HG03378 (cell line): ENCODE results near the gene CCR2.
"Not testable (repeated sequence)": the region's sequence is repeated elsewhere in the genome, so short reads cannot be mapped to it uniquely, and the experiment has no call there.

Experiments used
- ATAC-seq: cut with Tn5 transposase; IDR thresholded peaks from one replicate; pipeline ENCODE4 v1.9.1; 2021; ENCODE audit warnings: mild to moderate bottlenecking, moderate library complexity; ENCODE audit not compliant: unreplicated experiment

Gene CCR2

DNA sequence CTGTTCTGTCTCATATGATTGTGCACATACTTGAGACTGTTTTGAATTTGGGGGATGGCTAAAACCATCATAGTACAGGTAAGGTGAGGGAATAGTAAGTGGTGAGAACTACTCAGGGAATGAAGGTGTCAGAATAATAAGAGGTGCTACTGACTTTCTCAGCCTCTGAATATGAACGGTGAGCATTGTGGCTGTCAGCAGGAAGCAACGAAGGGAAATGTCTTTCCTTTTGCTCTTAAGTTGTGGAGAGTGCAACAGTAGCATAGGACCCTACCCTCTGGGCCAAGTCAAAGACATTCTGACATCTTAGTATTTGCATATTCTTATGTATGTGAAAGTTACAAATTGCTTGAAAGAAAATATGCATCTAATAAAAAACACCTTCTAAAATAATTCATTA is 21.9 kb downstream of the CCR2 start:
- ATAC-seq = no peak

DNA sequence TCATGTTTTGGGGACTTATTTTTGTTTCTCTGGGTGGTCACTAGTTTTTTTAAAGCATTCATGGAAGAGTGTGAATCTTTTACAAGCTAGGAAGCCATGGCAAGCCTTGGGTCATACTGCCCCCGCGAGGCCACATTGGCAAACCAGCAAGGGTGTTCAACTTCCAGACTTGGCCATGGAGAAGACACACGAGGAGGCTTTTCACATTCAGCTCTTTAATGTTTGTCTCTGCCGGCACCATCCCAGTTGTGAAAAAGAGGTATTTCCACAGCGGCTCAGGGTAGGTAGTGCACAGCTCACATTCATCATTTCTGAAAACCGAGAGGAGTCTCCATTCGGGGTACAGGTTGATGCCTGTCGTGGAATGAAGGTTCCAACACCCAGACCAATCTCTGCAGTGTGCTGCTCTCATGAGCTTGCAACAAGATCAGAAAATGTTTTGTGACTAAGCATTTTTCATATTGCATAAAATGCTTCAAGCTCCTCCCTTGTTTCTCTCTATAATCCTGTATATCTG is 24.6 kb downstream of the CCR2 start:
- ATAC-seq = no peak

DNA sequence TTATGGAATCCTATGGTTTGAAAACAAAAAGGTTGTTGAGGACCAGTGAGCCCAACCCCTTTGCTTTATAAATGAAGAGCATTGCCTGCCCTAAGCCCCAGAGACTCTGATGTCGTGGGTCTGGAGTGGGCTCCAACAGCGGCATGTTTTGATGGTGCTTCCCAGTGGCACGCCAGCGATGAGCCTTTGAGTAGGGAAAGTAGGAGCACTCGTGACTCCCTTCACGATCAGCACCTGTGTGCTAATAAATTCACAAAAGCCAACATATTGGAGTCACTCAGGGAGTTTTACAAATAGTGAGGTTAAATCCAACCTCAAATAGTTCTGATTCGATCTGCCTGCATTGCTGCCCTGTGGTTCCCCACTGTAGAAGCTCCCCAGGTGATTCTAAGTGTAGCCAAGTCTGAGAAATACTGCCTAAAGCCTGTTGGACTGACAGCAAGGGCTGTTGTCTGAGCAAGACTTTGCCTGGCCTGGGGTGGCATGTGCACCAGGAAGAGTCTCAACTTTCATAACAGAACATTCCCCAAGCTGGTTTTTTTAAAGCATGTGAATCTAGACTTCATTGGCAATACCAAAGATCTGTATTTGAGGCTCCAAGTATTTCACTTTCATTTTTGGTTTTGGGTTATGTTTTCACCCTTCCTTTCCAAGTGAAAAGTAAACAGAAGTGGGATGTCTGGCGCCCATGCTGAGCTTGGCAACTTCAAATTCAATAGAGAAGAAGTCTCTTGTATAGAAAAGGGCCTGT is 26.7 kb downstream of the CCR2 start:
- no peak for ATAC-seq

DNA sequence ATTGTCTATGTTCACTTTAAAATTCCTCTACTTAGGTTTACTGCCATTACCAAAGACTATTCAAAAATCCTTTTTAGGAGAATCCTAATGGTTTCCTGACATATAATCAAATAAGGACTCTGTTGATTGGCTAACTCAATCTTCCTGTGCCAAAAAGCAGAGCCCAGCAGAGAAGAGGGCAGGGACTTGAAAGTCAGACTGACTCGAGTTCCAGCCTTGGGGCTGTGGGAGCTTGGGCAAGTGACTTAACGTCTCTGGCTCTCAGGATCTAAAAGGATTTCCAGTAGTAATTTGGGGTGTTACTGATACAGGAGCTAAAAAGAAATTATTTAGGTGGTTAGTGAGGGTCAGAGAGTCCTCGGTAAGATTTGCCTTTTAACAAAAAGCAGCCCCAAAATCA is 27.7 kb downstream of the CCR2 start:
- ATAC-seq = no peak

DNA sequence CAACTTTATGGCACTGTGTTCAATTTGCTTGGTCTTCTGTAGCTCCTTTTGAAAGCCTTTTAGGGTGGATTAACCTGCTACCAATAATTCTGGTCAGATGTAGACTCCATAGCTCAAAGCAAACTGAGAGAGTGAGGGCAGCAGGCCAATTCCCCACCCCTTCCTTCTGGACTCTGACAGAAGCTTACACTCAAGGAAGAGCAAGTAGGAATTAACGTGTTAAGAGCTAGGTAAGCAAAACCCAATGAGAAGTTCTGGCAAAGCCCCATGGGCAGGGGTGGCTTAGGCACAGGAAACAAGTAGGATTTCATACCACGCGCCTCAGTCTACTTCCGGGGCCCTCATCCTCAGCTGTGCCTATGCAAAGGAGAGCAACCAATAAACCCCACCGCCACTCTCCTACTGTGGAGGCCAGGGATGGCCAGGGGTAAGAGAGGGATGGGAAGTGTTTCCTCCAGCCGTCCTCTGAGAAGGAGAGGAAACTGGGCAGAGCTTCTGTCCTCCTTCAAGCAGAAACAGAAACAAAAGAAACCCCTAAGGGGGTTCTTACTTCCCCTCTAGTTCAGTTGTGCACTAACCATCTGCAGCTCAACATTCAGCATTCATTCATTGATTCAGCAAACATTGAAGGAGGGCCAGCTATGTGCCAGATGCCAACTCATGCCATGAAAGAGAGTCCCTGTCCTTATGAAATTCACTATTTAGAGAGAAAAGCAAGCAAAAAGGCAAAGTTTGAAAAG is 29.5 kb downstream of the CCR2 start:
- no peak for ATAC-seq

DNA sequence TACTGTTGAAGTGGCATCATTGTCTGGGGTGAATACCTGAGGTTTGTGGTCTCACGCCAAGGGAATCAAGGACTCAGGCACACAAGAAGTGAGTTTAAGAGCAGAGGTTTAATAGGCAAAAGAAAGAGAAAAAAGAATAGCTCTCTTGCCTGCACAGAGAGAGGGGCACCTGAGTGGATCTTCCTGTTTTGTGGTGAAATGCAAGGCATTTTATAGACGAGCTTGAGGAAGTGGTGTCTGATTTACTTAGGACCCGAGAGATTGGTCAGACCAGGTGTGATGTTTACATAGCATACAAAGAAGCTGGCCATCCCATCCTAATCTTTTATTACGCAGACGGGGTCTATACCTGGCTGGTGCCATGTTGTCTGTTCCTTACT is 30.0 kb downstream of the CCR2 start:
- ATAC-seq = no peak

DNA sequence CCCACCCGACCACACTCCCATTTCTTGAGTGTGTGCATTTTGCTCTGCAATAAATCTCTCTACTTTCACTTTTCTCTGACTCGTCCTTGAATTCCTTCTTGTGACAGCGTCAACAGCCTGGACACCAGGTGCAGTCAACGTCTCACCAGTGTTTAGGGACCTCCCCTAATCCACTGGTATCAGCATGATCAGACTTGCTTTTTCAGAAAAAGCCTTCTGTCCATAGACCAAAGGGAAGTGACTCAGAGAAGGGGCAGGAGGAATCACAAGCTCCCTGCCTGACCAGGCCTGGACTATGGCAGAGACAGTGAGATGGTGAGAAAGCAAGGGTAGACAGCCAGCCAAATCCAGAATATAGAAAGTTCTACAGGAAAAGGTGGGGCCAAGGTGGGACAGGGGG is 32.3 kb downstream of the CCR2 start:
- ATAC-seq = no peak

DNA sequence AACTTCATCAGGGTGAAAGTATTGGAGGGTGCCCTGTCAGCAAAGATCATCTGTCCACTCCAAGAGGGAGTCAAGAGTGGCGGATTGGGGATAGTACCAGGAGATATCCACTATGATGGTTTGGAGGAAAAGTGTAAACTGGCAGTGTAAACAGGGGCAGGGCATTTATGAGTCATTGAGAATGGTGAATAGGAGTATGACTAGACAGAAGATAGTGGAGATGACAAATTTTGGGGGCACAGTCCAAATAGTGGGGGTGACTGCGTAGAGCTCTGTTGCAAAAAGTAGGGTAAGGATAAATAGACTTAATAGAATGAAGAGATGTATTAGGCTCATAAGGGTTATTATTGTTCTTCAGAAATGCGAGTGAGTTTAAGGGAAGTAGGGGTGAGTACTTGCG is 34.9 kb downstream of the CCR2 start:
- not testable (repeated sequence) for ATAC-seq

DNA sequence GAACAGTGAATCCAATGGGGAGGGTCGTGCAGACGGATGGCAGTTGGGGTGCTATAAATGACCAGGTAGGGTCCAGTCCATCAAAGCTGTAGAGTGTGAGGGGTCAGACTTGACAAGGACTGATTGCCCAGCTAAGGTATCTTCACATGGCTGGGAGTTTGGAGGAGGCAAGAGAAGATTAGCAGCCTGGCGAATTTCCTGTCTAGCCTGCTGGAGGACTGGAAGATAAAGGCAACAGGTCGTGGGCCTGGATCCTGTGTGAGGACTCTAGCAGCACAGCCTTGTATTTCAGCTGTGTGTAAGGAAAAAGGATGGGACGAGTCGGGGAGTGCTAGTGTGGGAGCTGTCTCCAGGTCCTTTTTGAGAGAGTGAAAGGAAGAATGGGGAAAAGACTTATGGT is 35.4 kb downstream of the CCR2 start:
- ATAC-seq = no peak

DNA sequence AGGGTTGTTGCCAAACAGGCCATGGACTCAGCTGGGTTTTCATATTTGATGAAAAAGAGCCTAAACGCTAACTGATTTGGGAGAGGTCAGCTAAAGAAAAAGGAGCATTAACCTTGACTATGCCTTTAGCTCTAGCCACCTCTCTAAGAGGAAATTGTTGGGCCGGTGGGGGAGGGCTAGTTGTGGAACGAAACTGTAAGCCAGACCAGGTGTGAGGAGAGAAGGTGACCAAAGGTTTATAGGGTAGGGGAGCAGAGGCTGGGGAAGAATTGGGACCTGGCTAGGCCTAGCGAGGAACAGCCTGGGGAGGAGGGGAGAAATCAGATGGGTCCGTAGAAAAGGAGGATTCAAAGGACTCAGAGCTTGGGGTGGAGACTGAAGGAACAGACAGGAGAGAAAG is 37.6 kb downstream of the CCR2 start:
- ATAC-seq = not testable (repeated sequence)

DNA sequence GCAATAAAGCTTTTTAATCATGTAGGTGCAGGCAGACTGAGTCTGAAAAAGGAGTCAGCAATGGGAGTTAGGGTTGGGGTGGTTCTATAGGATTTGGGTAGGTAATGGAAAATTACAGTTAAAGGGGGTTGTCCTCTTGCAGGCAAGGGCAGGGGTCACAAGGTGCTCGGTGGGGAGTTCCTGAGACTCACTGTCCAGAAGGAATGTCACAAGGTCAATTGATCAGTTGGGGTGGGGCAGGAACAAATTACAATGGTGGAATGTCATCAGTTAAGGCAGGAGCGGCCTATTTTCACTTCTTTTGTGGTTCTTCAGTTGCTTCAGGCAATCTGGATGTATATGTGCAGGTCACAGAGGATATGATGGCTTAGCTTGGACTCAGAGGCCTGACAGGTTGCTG is 39.1 kb downstream of the CCR2 start:
- ATAC-seq = no peak

DNA sequence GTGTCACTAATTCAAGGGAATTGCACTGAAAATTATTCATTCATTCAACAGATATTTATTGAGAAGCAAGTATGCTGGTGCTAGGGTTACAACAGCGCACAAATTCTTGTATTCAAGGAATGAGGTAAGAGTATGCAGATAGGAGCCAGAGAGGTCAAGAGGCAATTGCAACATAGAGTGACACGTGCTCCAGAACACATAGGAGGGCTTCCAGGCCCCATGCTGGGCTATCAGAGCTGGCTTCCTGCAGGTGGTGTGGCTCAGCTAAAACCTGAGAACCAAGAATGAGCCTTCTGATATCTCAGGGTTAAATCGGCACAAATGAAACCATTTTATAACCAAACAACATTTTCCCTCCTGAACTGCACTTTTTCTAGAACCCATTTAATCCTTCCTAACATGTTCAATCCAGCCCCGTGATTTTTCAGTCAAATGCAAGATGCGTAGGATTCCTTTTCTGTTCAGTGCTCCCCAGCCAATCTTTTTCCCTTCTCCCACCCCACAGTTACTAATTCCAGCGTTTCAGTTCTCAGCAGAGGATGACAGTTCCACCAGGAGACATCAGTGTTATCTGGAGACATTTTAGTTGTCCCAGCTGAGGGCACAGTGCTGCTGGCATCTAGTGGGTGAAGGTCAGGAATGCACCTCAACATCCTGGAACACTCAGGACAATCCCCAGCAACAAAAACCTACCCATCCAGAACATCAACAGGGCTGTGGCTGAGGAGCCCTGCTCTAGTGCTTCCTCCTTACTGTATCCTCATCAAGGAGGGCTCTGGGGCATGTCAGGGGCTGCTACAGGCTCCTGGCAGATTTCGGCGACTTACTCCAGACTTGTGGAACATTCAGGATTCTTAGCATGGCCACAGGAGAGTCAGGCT is 39.9 kb downstream of the CCR2 start:
- no peak for ATAC-seq

DNA sequence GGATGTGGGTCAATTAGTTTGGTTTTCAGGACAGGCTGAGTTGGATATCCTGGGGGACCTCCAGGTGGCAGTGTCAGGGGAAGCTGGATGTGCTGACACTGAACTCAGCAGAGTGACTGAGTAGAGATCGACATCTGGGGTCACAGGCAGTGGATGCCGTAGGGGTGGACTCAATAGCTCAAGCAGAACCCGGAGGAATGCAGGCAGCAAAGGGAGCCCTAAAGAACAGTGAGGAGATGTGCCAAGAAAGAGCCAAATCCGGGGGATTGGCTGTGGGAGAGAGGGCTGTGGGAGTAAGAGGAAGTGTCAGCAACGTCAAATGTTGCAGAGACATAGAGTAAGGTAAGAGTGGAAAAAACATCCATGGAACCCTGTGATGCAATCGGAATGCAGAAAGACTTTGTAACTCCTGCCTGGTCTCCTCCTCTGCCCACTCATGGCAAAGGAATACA is 41.3 kb downstream of the CCR2 start:
- ATAC-seq = no peak

DNA sequence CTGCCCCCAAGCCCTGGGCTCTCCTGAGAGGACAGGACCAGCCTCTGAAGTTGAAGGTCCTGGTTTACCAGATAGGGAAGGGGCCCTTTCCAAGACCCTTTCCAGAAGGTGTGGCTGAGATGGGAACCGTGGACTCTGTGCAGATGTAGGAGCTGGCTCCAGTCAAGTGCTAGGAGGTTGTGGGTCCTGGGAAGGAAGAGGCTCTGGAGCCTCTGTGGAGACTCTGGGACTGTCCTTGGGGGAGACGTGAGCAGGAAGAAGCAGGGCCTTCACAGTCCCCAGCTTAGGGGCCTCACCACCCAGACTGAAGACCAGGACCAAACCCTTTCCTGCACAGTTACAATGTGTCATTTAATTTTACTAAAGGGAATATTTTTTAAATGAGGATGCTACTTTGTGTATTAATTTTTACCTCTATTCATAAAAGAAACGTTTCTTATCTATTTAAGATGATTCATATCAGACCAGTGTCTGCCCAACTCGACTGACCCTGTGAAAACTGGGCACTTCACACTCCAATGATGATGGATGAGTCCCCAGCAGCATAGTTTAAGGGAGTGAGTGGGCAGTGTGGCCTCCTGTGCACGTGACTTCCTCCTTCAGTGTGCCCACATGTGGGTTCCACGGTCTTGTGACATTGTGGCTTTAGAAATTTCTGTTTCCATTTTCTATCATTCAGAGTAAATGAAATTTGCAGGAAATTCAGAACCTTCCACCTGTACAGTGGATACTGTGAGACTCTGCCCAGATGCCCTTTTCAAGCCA is 42.0 kb downstream of the CCR2 start:
- no peak for ATAC-seq

DNA sequence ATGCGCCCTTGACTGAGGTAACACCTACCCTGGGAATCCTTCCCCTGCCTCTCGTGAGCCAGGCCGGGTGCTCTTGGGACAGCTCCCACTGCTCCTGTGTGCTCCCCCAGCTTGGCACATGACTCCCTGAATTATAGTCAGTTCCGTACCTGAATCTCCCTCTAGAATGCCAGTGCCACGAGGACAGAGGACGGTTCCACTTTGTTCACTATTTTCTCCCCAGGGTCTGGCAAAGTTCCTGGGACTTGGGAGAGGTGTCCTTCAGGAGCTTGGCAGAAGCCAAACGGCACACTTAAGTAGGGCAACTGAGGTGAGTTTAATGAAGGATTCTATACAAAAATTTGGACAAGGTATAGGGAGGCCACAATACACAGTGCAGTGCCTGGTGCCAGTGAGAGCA is 43.2 kb downstream of the CCR2 start:
- no peak for ATAC-seq

DNA sequence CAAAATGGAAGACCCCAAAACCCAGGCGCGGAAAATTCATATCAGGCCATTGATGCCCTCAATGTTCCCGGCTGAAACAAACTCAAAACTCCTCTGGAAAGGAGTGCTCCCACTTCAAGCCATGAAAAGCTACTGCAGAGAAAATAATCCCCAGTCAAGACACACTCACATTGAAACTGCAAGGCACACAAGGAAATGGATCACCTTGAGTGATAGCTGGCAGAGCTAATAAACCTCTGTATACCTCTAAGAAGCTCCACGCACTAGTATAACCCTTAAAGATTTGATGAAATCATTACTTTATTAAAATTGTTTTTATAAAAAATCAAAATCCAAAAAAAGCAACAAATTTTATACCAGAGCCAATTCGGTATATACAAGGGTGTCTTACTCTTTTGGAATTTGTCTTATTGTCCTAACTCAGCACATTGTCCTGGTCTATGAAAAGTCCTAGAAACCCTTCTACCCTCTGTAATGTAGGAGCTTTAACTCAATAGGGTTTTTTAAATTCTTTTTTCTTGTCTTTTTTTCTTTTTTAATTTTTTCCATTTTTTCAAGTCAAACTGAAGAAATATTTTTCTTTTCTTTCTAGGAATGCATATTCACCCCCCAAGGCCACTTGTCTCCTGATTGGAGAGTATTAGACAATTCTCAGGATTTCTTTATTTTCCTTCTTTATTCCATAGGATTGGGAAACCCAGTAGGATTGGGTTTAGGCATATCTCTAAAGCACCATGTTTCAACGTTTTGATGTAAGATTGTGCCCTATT is 44.5 kb downstream of the CCR2 start:
- no peak for ATAC-seq

DNA sequence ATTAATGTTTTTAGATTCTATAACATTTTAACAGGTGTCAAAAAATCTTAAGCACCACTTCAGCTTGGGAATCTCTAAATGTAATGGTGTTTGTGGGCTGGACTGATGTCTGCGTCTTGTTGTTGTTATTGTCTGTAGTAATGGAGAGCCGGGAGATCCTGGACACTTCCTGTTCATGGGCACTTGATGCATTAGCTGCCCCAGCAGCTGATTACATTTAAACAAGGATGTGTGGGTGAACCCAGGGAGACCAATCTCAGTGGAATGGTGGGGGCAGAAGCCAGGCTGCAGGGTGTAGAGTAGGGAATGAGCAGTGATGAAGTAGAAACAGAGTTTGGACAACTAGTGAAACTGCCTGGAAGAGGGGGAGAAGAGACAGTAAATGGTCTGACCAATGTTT is 45.2 kb downstream of the CCR2 start:
- no peak for ATAC-seq

DNA sequence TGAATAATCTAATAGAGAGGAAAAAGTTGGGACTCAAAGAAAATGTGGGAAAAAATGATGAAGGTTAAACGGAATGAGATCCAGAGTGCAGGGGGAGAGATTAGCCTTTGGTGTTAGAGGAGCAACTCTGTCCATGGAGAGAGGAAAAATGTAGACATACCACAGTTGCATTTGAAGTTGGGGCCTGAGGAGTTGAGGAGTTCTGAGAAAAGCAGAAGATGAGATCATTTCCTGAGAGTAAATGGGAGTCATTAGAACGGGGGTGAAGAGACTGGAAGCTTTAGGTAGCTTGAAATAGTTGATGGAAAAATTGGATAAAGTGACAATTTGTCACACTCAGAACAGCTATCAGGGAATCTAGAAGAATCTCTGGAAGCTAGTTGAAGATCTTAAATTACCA is 45.6 kb downstream of the CCR2 start:
- no peak for ATAC-seq

DNA sequence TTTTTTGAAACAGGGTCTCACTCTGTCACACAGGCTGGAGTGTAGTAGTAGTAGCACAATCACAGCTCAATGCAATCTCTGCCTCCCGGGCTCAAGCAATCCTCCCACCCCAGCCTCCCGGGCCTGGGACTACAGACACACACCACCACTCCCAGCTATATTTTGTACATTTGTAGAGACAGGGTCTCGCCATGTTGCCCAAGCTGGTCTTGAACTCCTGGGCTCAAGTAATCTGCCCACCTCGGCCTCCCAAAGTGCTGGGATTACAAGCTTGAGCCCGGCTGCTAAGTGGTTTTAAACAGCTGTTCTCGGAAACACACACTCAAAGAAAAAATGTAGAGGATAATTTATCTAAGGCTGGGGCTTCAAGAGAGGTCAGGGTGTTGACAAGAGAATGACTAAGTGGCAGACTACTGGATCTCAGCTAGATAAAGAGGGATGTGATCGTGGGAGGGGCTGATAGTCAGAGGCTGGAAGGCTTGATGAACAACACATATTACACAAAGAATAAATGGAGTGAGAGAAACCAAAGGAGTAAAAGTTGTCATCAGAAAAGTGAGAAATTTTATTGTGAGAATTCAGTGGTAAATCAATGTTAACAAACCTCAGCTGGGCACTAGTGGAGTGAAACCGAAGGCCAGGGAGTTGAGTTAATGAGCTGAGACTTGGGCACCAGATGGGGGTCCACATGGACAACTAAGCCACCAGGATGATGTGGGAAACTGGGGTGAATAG is 46.3 kb downstream of the CCR2 start:
- ATAC-seq = no peak
